Measurements from ENCODE around the gene PROS1. TPM values are rescaled to one million over a fixed set of nuclear protein-coding genes. Genes with fewer than 3 reads are reported as not detected.
A peak's percentile ranks its signal among the peaks of the same experiment; 100 is the strongest.

Gene PROS1
- total RNA-seq, 1 experiment from 2014 or later = 1.3 TPM

- no peaks in the 10 kb centered on the region for H3K27me3 ChIP-seq (ENCODE audit: insufficient read depth, low read length)
- H2AFZ ChIP-seq (ENCODE audit: low read length) = no peak overlapping the region
- H3K14ac ChIP-seq (ENCODE audit: insufficient read depth, low read length) = no peak overlapping the region
- Mint-ChIP-seq H3K27me3 (ENCODE audit: low read depth) (no peaks in the 10 kb centered on the region; the same call in 1 of the 2 replicates), H3K4me1 (peaks cover 11 to 13% of the 10 kb centered on the region in 2 experiments), H3K36me3 (ENCODE audit: insufficient read depth in 1 of 3, low read depth in 3 of 3) (no peaks in the 10 kb centered on the region), H3K9me3 (no peaks in the 10 kb centered on the region), H3K4me3 (peak overlapping the region; percentile 78 to 94), H3K27ac (no peak overlapping the region; a peak in 1 of 7 replicates)
- H2BK120ac ChIP-seq (ENCODE audit: low read depth, low read length, poor library complexity, severe bottlenecking) = no peak overlapping the region
- no peak overlapping the region for H2BK20ac ChIP-seq (ENCODE audit: low read depth, low read length, poor library complexity, severe bottlenecking)
- H4K91ac ChIP-seq (ENCODE audit: insufficient read length, low read depth, low read length) = no peak overlapping the region
- no peak overlapping the region for H4K8ac ChIP-seq (replicated peaks; ENCODE audit: insufficient read length, low read depth, low read length)
- DNase-seq = no peak
- no peak overlapping the region for H3K23ac ChIP-seq (ENCODE audit: insufficient read length, low read depth, low read length)
- H3K79me2 ChIP-seq (ENCODE audit: insufficient read depth, low read length) = no peaks in the 10 kb centered on the region; the same call in 1 of the 2 replicates
- H4K5ac ChIP-seq (ENCODE audit: insufficient read length, low read depth, low read length) = no peak overlapping the region
- no peaks in the 10 kb centered on the region for H4K20me1 ChIP-seq (ENCODE audit: control insufficient read depth, insufficient read depth, insufficient read length)
- no peak overlapping the region for H3T11ph ChIP-seq (ENCODE audit: low read length)
- H3K4me1 ChIP-seq (ENCODE audit: insufficient read depth, low read length) = no peaks in the 10 kb centered on the region
- H3K18ac ChIP-seq (ENCODE audit: insufficient read length, low read depth, low read length) = no peak overlapping the region
- no CpG with 5 or more reads among the region's 13 CpGs for WGBS (ENCODE audit: extremely low coverage, insufficient read length, low lambda C conversion rate)
- H2AK5ac ChIP-seq (ENCODE audit: insufficient read length, low read length) = no peak overlapping the region
- H3K27ac ChIP-seq (ENCODE audit: insufficient read length, low read depth, low read length) = no peak overlapping the region
- H2BK12ac ChIP-seq (ENCODE audit: insufficient read length, low read depth, low read length) = no peak overlapping the region
- H2BK15ac ChIP-seq (ENCODE audit: low read depth, low read length) = no peak overlapping the region
- H2BK5ac ChIP-seq (ENCODE audit: insufficient read length, low read length) = no peak overlapping the region
- H3K56ac ChIP-seq (ENCODE audit: insufficient read length, low read depth, low read length) = no peak overlapping the region
- H3K9ac ChIP-seq (ENCODE audit: extremely low read depth, insufficient read length, low read length) = no peak overlapping the region
- H3K4me2 ChIP-seq (ENCODE audit: insufficient read depth, insufficient read length, low read length) = no peak overlapping the region
- no peaks in the 10 kb centered on the region for H3K9me3 ChIP-seq (ENCODE audit: control insufficient read depth, low read depth, low read length)
- H3K23me2 ChIP-seq (ENCODE audit: insufficient read length, low read depth, low read length, poor library complexity, severe bottlenecking) = no peaks in the 10 kb centered on the region
- TF ChIP-seq, protein P1, sequence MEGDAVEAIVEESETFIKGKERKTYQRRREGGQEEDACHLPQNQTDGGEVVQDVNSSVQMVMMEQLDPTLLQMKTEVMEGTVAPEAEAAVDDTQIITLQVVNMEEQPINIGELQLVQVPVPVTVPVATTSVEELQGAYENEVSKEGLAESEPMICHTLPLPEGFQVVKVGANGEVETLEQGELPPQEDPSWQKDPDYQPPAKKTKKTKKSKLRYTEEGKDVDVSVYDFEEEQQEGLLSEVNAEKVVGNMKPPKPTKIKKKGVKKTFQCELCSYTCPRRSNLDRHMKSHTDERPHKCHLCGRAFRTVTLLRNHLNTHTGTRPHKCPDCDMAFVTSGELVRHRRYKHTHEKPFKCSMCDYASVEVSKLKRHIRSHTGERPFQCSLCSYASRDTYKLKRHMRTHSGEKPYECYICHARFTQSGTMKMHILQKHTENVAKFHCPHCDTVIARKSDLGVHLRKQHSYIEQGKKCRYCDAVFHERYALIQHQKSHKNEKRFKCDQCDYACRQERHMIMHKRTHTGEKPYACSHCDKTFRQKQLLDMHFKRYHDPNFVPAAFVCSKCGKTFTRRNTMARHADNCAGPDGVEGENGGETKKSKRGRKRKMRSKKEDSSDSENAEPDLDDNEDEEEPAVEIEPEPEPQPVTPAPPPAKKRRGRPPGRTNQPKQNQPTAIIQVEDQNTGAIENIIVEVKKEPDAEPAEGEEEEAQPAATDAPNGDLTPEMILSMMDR (conservative IDR thresholded peaks at IDR 0.05) = no peak
- H3K79me1 ChIP-seq (ENCODE audit: insufficient read depth, low read depth, low read length, poor library complexity, severe bottlenecking) = peaks cover 2% of the 10 kb centered on the region
- no peak overlapping the region for H3K4ac ChIP-seq (ENCODE audit: low read depth, low read length)
These were observed 8.0 kb upstream of the PROS1 start for GRCh38 chr3:93981649-93982048.

Data from H9 (cell line).